HG03442 (cell line): ENCODE results near the gene IRF2BP2.

ENCODE experiments used
- ATAC-seq: cut with Tn5 transposase; IDR thresholded peaks from one replicate; pipeline ENCODE4 v1.9.1; 2021; ENCODE audit warnings: mild to moderate bottlenecking, moderate library complexity; ENCODE audit not compliant: unreplicated experiment

The IRF2BP2 gene

GRCh38 chr1:234614081-234614489 is 4.1 kb upstream of the IRF2BP2 start:
- ATAC-seq = no peak

GRCh38 chr1:234613128-234613875 is 3.3 kb upstream of the IRF2BP2 start:
- no peak for ATAC-seq

GRCh38 chr1:234612352-234613127 is 2.6 kb upstream of the IRF2BP2 start:
- ATAC-seq = peak; percentile 23

- no peak for ATAC-seq
Observed at GRCh38 chr1:234611847-234612351, 1.9 kb upstream of the IRF2BP2 start.

- peak; percentile 15 for ATAC-seq
Observed at GRCh38 chr1:234611225-234611846, 1.4 kb upstream of the IRF2BP2 start.

GRCh38 chr1:234610666-234611224 is 767 bp upstream of the IRF2BP2 start:
- ATAC-seq = peak; percentile 47

- no peak for ATAC-seq
Observed at GRCh38 chr1:234609691-234610042, 311 bp downstream of the IRF2BP2 start.

- no peak for ATAC-seq
Observed at GRCh38 chr1:234608911-234609690, 877 bp downstream of the IRF2BP2 start.

- ATAC-seq = peak; percentile 21
Observed at GRCh38 chr1:234608025-234608910, 1.7 kb downstream of the IRF2BP2 start.

- no peak for ATAC-seq
Observed at GRCh38 chr1:234607109-234608024, 2.6 kb downstream of the IRF2BP2 start.

- no peak for ATAC-seq
Observed at GRCh38 chr1:234606784-234607108, 3.2 kb downstream of the IRF2BP2 start.

GRCh38 chr1:234605983-234606783 is 3.8 kb downstream of the IRF2BP2 start:
- no peak for ATAC-seq

- no peak for ATAC-seq
Observed at GRCh38 chr1:234605399-234605982, 4.5 kb downstream of the IRF2BP2 start.

GRCh38 chr1:234604495-234605398 is 5.2 kb downstream of the IRF2BP2 start:
- no peak for ATAC-seq

- ATAC-seq = no peak
Observed at GRCh38 chr1:234603221-234604204, 6.5 kb downstream of the IRF2BP2 start.
